ENCODE data around the gene KRT36.

The KRT36 gene

GRCh38 chr17:41484920-41485904, 4.5 kb downstream of the KRT36 start:
- H3K4me1 ChIP-seq (ENCODE audit: control insufficient read depth, insufficient read depth, low read length, poor library complexity, severe bottlenecking) = no peaks in the 10 kb centered on the region
- H3K4me3 ChIP-seq (ENCODE audit: extremely low read depth, insufficient read depth, low read length, poor library complexity, severe bottlenecking) = no peak overlapping the region
- H3K27ac ChIP-seq (ENCODE audit: low read depth, low read length, severe bottlenecking) = no peak overlapping the region
- H3K9me3 ChIP-seq (ENCODE audit: control insufficient read depth, low read length) = no peaks in the 10 kb centered on the region
- H3K36me3 ChIP-seq (ENCODE audit: control insufficient read depth, insufficient read depth, low read length) = no peaks in the 10 kb centered on the region
- 84 to 91% methylated on average over 8 of the region's 8 CpGs for WGBS, 2 experiments (ENCODE audit: insufficient coverage in 2 of 2)

GRCh38 chr17:41483991-41484826, 5.5 kb downstream of the KRT36 start:
- Histone ChIP-seq H3K9me3 (ENCODE audit: control insufficient read depth, low read length) (no peaks in the 10 kb centered on the region), H3K4me1 (ENCODE audit: control insufficient read depth, insufficient read depth, low read length, poor library complexity, severe bottlenecking) (no peaks in the 10 kb centered on the region), H3K36me3 (ENCODE audit: control insufficient read depth, insufficient read depth, low read length) (no peaks in the 10 kb centered on the region), H3K27ac (ENCODE audit: low read depth, low read length, severe bottlenecking) (no peak overlapping the region), H3K4me3 (ENCODE audit: extremely low read depth, insufficient read depth, low read length, poor library complexity, severe bottlenecking) (no peak overlapping the region)
- 84 to 100% methylated on average over 2 to 5 of the region's 7 CpGs for WGBS, 2 experiments (ENCODE audit: insufficient coverage in 2 of 2)

- no peak overlapping the region for H3K27ac ChIP-seq (ENCODE audit: low read depth, low read length, severe bottlenecking)
- no peaks in the 10 kb centered on the region for H3K36me3 ChIP-seq (ENCODE audit: control insufficient read depth, insufficient read depth, low read length)
- H3K9me3 ChIP-seq (ENCODE audit: control insufficient read depth, low read length) = no peaks in the 10 kb centered on the region
- H3K4me3 ChIP-seq (ENCODE audit: extremely low read depth, insufficient read depth, low read length, poor library complexity, severe bottlenecking) = no peak overlapping the region
- H3K4me1 ChIP-seq (ENCODE audit: control insufficient read depth, insufficient read depth, low read length, poor library complexity, severe bottlenecking) = no peaks in the 10 kb centered on the region
- WGBS, 2 experiments (ENCODE audit: insufficient coverage in 2 of 2) = 87 to 100% methylated on average over 2 to 8 of the region's 9 CpGs
Observed at GRCh38 chr17:41483531-41483930, 6.2 kb downstream of the KRT36 start.

GRCh38 chr17:41481036-41481435, 8.7 kb downstream of the KRT36 start, which contains the start of gene KRT35:
Gene KRT35 (minus strand): TSS chr17:41481151. CDS start chr17:41481097, 54 bp downstream.
- Histone ChIP-seq H3K36me3 (ENCODE audit: control insufficient read depth, insufficient read depth, low read length) (no peaks in the 10 kb centered on the region), H3K9me3 (ENCODE audit: control insufficient read depth, low read length) (no peaks in the 10 kb centered on the region), H3K4me1 (ENCODE audit: control insufficient read depth, insufficient read depth, low read length, poor library complexity, severe bottlenecking) (no peaks in the 10 kb centered on the region), H3K27ac (ENCODE audit: low read depth, low read length, severe bottlenecking) (no peak within 1 kb of the TSS), H3K4me3 (ENCODE audit: extremely low read depth, insufficient read depth, low read length, poor library complexity, severe bottlenecking) (no peak within 1 kb of the TSS)
- 89 to 100% methylated on average over 1 to 2 of the region's 2 CpGs for WGBS, 2 experiments (ENCODE audit: insufficient coverage in 2 of 2)

- no peak overlapping the region for H3K4me3 ChIP-seq (ENCODE audit: extremely low read depth, insufficient read depth, low read length, poor library complexity, severe bottlenecking)
- H3K36me3 ChIP-seq (ENCODE audit: control insufficient read depth, insufficient read depth, low read length) = no peaks in the 10 kb centered on the region
- H3K4me1 ChIP-seq (ENCODE audit: control insufficient read depth, insufficient read depth, low read length, poor library complexity, severe bottlenecking) = no peaks in the 10 kb centered on the region
- no peak overlapping the region for H3K27ac ChIP-seq (ENCODE audit: low read depth, low read length, severe bottlenecking)
- H3K9me3 ChIP-seq (ENCODE audit: control insufficient read depth, low read length) = no peaks in the 10 kb centered on the region
- WGBS, 2 experiments (ENCODE audit: insufficient coverage in 2 of 2) = 94 to 100% methylated on average over 2 to 8 of the region's 10 CpGs
Observed at GRCh38 chr17:41480581-41480980, 9.1 kb downstream of the KRT36 start.

- Histone ChIP-seq H3K9me3 (ENCODE audit: control insufficient read depth, low read length) (no peaks in the 10 kb centered on the region), H3K4me1 (ENCODE audit: control insufficient read depth, insufficient read depth, low read length, poor library complexity, severe bottlenecking) (no peaks in the 10 kb centered on the region), H3K27ac (ENCODE audit: low read depth, low read length, severe bottlenecking) (no peak overlapping the region), H3K36me3 (ENCODE audit: control insufficient read depth, insufficient read depth, low read length) (no peaks in the 10 kb centered on the region), H3K4me3 (ENCODE audit: extremely low read depth, insufficient read depth, low read length, poor library complexity, severe bottlenecking) (no peak overlapping the region)
- WGBS, 2 experiments (ENCODE audit: insufficient coverage in 2 of 2) = 62 to 72% methylated on average over 2 of the region's 2 CpGs
Observed at GRCh38 chr17:41480136-41480535, 9.6 kb downstream of the KRT36 start.

- 90% methylated on average over 6 to 7 of the region's 8 CpGs for WGBS, 2 experiments (ENCODE audit: insufficient coverage in 2 of 2)
- Histone ChIP-seq H3K36me3 (ENCODE audit: control insufficient read depth, insufficient read depth, low read length) (no peaks in the 10 kb centered on the region), H3K27ac (ENCODE audit: low read depth, low read length, severe bottlenecking) (no peak overlapping the region), H3K9me3 (ENCODE audit: control insufficient read depth, low read length) (no peaks in the 10 kb centered on the region), H3K4me1 (ENCODE audit: control insufficient read depth, insufficient read depth, low read length, poor library complexity, severe bottlenecking) (peaks cover 3% of the 10 kb centered on the region), H3K4me3 (ENCODE audit: extremely low read depth, insufficient read depth, low read length, poor library complexity, severe bottlenecking) (no peak overlapping the region)
Observed at GRCh38 chr17:41478237-41478636, 11.5 kb downstream of the KRT36 start.

- 92 to 93% methylated on average over 19 to 21 of the region's 22 CpGs for WGBS, 2 experiments (ENCODE audit: insufficient coverage in 2 of 2)
- Histone ChIP-seq H3K27ac (ENCODE audit: low read depth, low read length, severe bottlenecking) (no peak overlapping the region), H3K4me3 (ENCODE audit: extremely low read depth, insufficient read depth, low read length, poor library complexity, severe bottlenecking) (no peak overlapping the region), H3K9me3 (ENCODE audit: control insufficient read depth, low read length) (peaks cover under 1% of the 10 kb centered on the region), H3K36me3 (ENCODE audit: control insufficient read depth, insufficient read depth, low read length) (no peaks in the 10 kb centered on the region), H3K4me1 (ENCODE audit: control insufficient read depth, insufficient read depth, low read length, poor library complexity, severe bottlenecking) (peaks cover 3% of the 10 kb centered on the region)
Observed at GRCh38 chr17:41476866-41477815, 12.6 kb downstream of the KRT36 start.

GRCh38 chr17:41475421-41475820, 14.3 kb downstream of the KRT36 start:
- no peak overlapping the region for H3K27ac ChIP-seq (ENCODE audit: low read depth, low read length, severe bottlenecking)
- H3K4me1 ChIP-seq (ENCODE audit: control insufficient read depth, insufficient read depth, low read length, poor library complexity, severe bottlenecking) = peaks cover 3% of the 10 kb centered on the region
- H3K9me3 ChIP-seq (ENCODE audit: control insufficient read depth, low read length) = peaks cover 5% of the 10 kb centered on the region
- H3K36me3 ChIP-seq (ENCODE audit: control insufficient read depth, insufficient read depth, low read length) = no peaks in the 10 kb centered on the region
- no peak overlapping the region for H3K4me3 ChIP-seq (ENCODE audit: extremely low read depth, insufficient read depth, low read length, poor library complexity, severe bottlenecking)
- WGBS, 2 experiments (ENCODE audit: insufficient coverage in 2 of 2) = 93 to 100% methylated on average over 2 to 4 of the region's 4 CpGs

GRCh38 chr17:41474863-41475262, 14.8 kb downstream of the KRT36 start:
- peaks cover 3% of the 10 kb centered on the region for H3K4me1 ChIP-seq (ENCODE audit: control insufficient read depth, insufficient read depth, low read length, poor library complexity, severe bottlenecking)
- H3K4me3 ChIP-seq (ENCODE audit: extremely low read depth, insufficient read depth, low read length, poor library complexity, severe bottlenecking) = no peak overlapping the region
- WGBS, 2 experiments (ENCODE audit: insufficient coverage in 2 of 2) = 86 to 91% methylated on average over 7 of the region's 8 CpGs
- H3K27ac ChIP-seq (ENCODE audit: low read depth, low read length, severe bottlenecking) = no peak overlapping the region
- H3K9me3 ChIP-seq (ENCODE audit: control insufficient read depth, low read length) = peaks cover 5% of the 10 kb centered on the region
- no peaks in the 10 kb centered on the region for H3K36me3 ChIP-seq (ENCODE audit: control insufficient read depth, insufficient read depth, low read length)

All from mesodermal cell (in vitro differentiated cells).